SK-N-SH treated with all-trans-retinoic acid at 6 μM for 48 hours (cell line): ENCODE data around the gene IRX2.

ENCODE experiments used
- ATAC-seq: fragments of 200-7000 bp; cut with Tn5 transposase; 3 replicates; pipeline ENCODE4 v1.9.1; 2020; ENCODE audit warnings: mild to moderate bottlenecking, moderate library complexity
- ARNTL ChIP-seq: fragments of 450-650 bp; formaldehyde crosslinking; IDR thresholded peaks from 2 replicates; pipeline ENCODE4 v1.5.0; 2020; ENCODE audit warnings: low read depth, mild to moderate bottlenecking, moderate library complexity, borderline replicate concordance
- CSDC2 ChIP-seq: fragments of 250-450 bp; sonication (Bioruptor Pico); IDR thresholded peaks from 2 replicates; pipeline ENCODE4 v1.5.0; 2020; ENCODE audit warnings: mild to moderate bottlenecking, moderate library complexity
- GLIS3 ChIP-seq: fragments of 250-450 bp; sonication (Bioruptor Pico); IDR thresholded peaks from 2 replicates; pipeline ENCODE4 v1.5.0; 2020; ENCODE audit warnings: mild to moderate bottlenecking, moderate library complexity
- ISL1 ChIP-seq: fragments of 250-450 bp; sonication (Bioruptor Pico); IDR thresholded peaks from 2 replicates; pipeline ENCODE4 v2.1.2; 2022; ENCODE audit warnings: mild to moderate bottlenecking, moderate library complexity
- OSR1 ChIP-seq: fragments of 250-450 bp; sonication (Bioruptor Pico); IDR thresholded peaks from 2 replicates; pipeline ENCODE4 v1.8.0; 2022; ENCODE audit warnings: moderate library complexity, mild to moderate bottlenecking, inconsistent platforms
- PPARA ChIP-seq: fragments of 250-450 bp; sonication (Bioruptor Pico); IDR thresholded peaks from 2 replicates; pipeline ENCODE4 v1.5.0; 2020; ENCODE audit warnings: mild to moderate bottlenecking, borderline replicate concordance
- RARB ChIP-seq: fragments of 250-450 bp; sonication (Bioruptor Pico); IDR thresholded peaks from 2 replicates; pipeline ENCODE4 v1.8.0; 2021; ENCODE audit warnings: mild to moderate bottlenecking, moderate library complexity
- SNAI2 ChIP-seq: fragments of 250-450 bp; sonication (Bioruptor Pico); IDR thresholded peaks from 2 replicates; pipeline ENCODE4 v1.5.0; 2020; ENCODE audit warnings: mild to moderate bottlenecking, moderate library complexity
- TCF4 ChIP-seq: fragments of 250-450 bp; sonication (Bioruptor Pico); IDR thresholded peaks from 2 replicates; pipeline ENCODE4 v1.8.0; 2021; ENCODE audit warnings: mild to moderate bottlenecking, moderate library complexity, borderline replicate concordance
- ZC3H10 ChIP-seq: fragments of 250-450 bp; sonication (Bioruptor Pico); IDR thresholded peaks from 2 replicates; pipeline ENCODE4 v1.5.1; 2021; ENCODE audit warnings: mild to moderate bottlenecking, moderate library complexity
- ZFP3 ChIP-seq: fragments of 250-450 bp; sonication (Bioruptor Pico); IDR thresholded peaks from 2 replicates; pipeline ENCODE4 v1.5.0; 2020; ENCODE audit warnings: mild to moderate bottlenecking, moderate library complexity
- ZFP30 ChIP-seq: fragments of 450-650 bp; formaldehyde crosslinking; IDR thresholded peaks from 2 replicates; pipeline ENCODE4 v1.5.0; 2022; ENCODE audit warnings: mild to moderate bottlenecking, moderate library complexity
- ZNF565 ChIP-seq: fragments of 450-650 bp; formaldehyde crosslinking; conservative IDR thresholded peaks from 2 replicates; pipeline ENCODE4 v1.5.0; 2020; ENCODE audit warnings: low read depth, mild to moderate bottlenecking, moderate library complexity
- ZNF8 ChIP-seq: fragments of 450-650 bp; formaldehyde crosslinking; IDR thresholded peaks from 2 replicates; pipeline ENCODE4 v1.5.0; 2020; ENCODE audit warnings: mild to moderate bottlenecking, moderate library complexity
- TF ChIP-seq, protein P1 (sequence below): fragments of 250-450 bp; sonication (Bioruptor Pico); IDR thresholded peaks from 2 replicates; pipeline ENCODE4 v1.5.1; 2021; ENCODE audit warnings: mild to moderate bottlenecking, moderate library complexity
- TF ChIP-seq, protein P2 (sequence below): fragments of 250-450 bp; sonication (Bioruptor Pico); IDR thresholded peaks from 2 replicates; pipeline ENCODE4 v1.8.0; 2020; ENCODE audit warnings: mild to moderate bottlenecking, moderate library complexity, borderline replicate concordance
- TF ChIP-seq, protein P3 (sequence below): fragments of 250-450 bp; sonication (Bioruptor Pico); IDR thresholded peaks from 2 replicates; pipeline ENCODE4 v1.5.0; 2020; ENCODE audit warnings: mild to moderate bottlenecking, moderate library complexity
- TF ChIP-seq, protein P4 (sequence below): fragments of 250-450 bp; sonication (Bioruptor Pico); IDR thresholded peaks from 2 replicates; pipeline ENCODE4 v1.5.1; 2020; ENCODE audit warnings: low read depth, mild to moderate bottlenecking, moderate library complexity

The IRX2 gene

DNA sequence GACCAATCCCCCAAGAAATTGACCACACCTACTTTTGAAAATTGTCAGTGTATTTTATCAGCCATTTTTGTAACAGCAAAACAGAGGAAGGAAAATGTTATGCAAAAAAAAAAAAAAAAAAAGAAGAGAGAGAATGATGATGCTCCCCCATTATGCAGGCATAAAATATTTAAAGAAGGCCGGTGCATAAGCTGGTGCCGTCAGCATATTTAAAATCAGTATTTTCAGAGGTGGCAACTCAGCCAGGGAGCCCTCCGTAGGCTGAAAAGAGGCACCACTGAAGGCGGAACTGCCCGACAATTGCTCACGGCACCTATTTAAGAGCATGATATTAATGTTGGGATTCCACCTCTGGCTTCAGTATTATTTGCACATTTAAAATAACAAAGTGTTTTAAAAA lies 33.4 kb downstream of the IRX2 start (continued):
- TF ChIP-seq, protein P1, sequence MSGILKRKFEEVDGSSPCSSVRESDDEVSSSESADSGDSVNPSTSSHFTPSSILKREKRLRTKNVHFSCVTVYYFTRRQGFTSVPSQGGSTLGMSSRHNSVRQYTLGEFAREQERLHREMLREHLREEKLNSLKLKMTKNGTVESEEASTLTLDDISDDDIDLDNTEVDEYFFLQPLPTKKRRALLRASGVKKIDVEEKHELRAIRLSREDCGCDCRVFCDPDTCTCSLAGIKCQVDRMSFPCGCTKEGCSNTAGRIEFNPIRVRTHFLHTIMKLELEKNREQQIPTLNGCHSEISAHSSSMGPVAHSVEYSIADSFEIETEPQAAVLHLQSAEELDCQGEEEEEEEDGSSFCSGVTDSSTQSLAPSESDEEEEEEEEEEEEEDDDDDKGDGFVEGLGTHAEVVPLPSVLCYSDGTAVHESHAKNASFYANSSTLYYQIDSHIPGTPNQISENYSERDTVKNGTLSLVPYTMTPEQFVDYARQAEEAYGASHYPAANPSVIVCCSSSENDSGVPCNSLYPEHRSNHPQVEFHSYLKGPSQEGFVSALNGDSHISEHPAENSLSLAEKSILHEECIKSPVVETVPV: no peak
- TF ChIP-seq CSDC2: no peak
- TF ChIP-seq ZNF565: no peak
- no peak for TF ChIP-seq ZFP3 (CRISPR knock-in tag)
- TF ChIP-seq ZC3H10 (CRISPR knock-in tag): no peak
- TF ChIP-seq, protein P2, sequence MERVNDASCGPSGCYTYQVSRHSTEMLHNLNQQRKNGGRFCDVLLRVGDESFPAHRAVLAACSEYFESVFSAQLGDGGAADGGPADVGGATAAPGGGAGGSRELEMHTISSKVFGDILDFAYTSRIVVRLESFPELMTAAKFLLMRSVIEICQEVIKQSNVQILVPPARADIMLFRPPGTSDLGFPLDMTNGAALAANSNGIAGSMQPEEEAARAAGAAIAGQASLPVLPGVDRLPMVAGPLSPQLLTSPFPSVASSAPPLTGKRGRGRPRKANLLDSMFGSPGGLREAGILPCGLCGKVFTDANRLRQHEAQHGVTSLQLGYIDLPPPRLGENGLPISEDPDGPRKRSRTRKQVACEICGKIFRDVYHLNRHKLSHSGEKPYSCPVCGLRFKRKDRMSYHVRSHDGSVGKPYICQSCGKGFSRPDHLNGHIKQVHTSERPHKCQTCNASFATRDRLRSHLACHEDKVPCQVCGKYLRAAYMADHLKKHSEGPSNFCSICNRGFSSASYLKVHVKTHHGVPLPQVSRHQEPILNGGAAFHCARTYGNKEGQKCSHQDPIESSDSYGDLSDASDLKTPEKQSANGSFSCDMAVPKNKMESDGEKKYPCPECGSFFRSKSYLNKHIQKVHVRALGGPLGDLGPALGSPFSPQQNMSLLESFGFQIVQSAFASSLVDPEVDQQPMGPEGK (CRISPR knock-in tag): no peak
- TF ChIP-seq ZFP30 (CRISPR knock-in tag): no peak

DNA sequence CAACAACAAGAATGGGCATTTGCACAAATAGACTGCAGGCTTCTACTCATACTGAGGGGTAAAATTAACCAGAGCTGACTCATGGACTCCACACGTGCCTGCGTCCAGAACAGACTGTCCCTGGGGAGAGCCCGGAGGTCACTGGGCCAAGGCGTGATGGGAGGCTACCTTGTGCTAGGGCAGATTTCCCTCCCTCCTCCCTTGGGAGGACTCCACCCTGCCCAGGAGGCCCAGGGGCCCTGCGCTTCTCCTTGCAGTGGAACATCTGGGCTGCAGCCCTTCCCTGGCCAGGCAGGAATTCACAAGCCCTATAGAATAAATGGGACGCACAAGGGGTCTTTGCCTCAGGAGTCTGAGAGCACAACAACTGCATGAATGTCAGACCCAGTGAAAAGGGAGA lies 35.6 kb downstream of the IRX2 start:
- no peak for TF ChIP-seq GLIS3 (CRISPR knock-in tag)
- no peak for TF ChIP-seq ZFP30 (CRISPR knock-in tag)
- TF ChIP-seq, protein P3, sequence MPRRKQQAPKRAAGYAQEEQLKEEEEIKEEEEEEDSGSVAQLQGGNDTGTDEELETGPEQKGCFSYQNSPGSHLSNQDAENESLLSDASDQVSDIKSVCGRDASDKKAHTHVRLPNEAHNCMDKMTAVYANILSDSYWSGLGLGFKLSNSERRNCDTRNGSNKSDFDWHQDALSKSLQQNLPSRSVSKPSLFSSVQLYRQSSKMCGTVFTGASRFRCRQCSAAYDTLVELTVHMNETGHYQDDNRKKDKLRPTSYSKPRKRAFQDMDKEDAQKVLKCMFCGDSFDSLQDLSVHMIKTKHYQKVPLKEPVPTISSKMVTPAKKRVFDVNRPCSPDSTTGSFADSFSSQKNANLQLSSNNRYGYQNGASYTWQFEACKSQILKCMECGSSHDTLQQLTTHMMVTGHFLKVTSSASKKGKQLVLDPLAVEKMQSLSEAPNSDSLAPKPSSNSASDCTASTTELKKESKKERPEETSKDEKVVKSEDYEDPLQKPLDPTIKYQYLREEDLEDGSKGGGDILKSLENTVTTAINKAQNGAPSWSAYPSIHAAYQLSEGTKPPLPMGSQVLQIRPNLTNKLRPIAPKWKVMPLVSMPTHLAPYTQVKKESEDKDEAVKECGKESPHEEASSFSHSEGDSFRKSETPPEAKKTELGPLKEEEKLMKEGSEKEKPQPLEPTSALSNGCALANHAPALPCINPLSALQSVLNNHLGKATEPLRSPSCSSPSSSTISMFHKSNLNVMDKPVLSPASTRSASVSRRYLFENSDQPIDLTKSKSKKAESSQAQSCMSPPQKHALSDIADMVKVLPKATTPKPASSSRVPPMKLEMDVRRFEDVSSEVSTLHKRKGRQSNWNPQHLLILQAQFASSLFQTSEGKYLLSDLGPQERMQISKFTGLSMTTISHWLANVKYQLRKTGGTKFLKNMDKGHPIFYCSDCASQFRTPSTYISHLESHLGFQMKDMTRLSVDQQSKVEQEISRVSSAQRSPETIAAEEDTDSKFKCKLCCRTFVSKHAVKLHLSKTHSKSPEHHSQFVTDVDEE (CRISPR knock-in tag): no peak
- TF ChIP-seq ZNF8: no peak
- no peak for TF ChIP-seq TCF4 (CRISPR knock-in tag)
- no peak for TF ChIP-seq PPARA
- TF ChIP-seq, protein P4, sequence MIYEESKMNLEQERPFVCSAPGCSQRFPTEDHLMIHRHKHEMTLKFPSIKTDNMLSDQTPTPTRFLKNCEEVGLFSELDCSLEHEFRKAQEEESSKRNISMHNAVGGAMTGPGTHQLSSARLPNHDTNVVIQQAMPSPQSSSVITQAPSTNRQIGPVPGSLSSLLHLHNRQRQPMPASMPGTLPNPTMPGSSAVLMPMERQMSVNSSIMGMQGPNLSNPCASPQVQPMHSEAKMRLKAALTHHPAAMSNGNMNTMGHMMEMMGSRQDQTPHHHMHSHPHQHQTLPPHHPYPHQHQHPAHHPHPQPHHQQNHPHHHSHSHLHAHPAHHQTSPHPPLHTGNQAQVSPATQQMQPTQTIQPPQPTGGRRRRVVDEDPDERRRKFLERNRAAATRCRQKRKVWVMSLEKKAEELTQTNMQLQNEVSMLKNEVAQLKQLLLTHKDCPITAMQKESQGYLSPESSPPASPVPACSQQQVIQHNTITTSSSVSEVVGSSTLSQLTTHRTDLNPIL: no peak
- TF ChIP-seq ISL1: no peak
- TF ChIP-seq, protein P1: no peak
- no peak for TF ChIP-seq RARB (CRISPR knock-in tag)
- no peak for ATAC-seq

DNA sequence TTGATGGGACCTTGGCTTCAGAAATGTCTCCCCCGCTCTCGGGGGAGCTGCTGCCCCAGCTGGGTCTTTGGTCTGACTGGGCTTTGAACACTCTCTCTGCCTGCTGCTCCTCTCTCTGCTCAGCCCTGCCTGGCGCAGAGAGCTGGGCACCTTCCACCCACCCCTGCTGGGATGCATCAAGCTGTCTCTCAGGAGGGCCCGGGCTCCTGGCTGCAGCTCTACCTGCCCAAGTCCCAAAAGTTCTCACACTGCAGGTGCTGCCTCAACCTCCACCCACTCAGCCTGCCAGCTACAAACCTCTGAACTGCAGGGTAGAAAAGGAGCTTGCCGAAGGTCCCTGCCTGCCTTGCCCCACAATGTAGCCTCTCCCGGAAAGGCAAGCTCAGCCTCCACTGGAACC lies 36.7 kb downstream of the IRX2 start:
- TF ChIP-seq ZNF565 (no peak), CSDC2 (no peak), ARNTL (CRISPR knock-in tag) (no peak), RARB (CRISPR knock-in tag) (no peak), ISL1 (no peak), OSR1 (no peak), ZFP30 (CRISPR knock-in tag) (no peak), SNAI2 (CRISPR knock-in tag) (no peak)
- TF ChIP-seq, protein P4: no peak
- TF ChIP-seq, protein P1: no peak
- TF ChIP-seq, protein P3 (CRISPR knock-in tag): no peak
- TF ChIP-seq, all 23 proteins: peak for 0
- no peak for ATAC-seq
